Esophagus muscularis mucosa (tissue), 4 donors: ENCODE measurements around the gene NOX4.

Source experiments
- EP300 ChIP-seq: sonication (generic); formaldehyde crosslinking; IDR thresholded peaks from one replicate; pipeline ENCODE4 v1.6.1; 2017; ENCODE audit warnings: antibody characterized with exemption
- POLR2A ChIP-seq: fragments of 450-650 bp; IDR thresholded peaks from one replicate; pipeline ENCODE4 v1.6.1; 2017; ENCODE audit warnings: antibody characterized with exemption, moderate library complexity, mild to moderate bottlenecking, low read depth
- POLR2AphosphoS5 ChIP-seq, 2 donors: sonication (generic); formaldehyde crosslinking; IDR thresholded peaks; one replicate each; pipeline ENCODE4 v1.6.1; 2017; ENCODE audit warnings: antibody characterized with exemption in 2 of 2
- TF ChIP-seq, protein P1 (sequence below), 3 experiments: fragments of 200-600 bp in 2 of 3; fragments of 450-650 bp in 1 of 3; sonication (generic) in 2 of 3; IDR thresholded peaks; one replicate each; pipeline ENCODE4 v1.5.1; 2017 to 2019; ENCODE audit warnings: antibody characterized with exemption in 3 of 3, mild to moderate bottlenecking in 2 of 3, moderate library complexity in 1 of 3

DNA sequence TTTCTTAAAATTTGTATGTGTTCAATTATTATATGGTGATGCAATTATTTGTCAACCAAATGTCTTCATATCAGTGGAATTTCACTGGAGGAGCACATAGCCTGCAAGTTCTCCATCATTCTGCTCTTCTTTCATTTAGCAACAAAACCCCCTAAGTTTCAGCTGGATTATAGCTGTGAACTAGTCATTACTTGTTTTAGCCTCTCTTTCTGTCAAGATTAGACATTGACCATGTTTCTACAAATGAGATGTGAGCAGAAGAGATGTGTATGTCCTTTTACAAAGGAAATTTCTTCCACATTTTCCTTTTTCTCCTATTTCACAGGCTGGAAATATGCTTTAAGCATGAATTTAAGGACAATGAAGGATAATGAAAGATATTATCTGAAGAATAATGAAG, 9.2 kb upstream of the NOX4 start:
- TF ChIP-seq, protein P1, sequence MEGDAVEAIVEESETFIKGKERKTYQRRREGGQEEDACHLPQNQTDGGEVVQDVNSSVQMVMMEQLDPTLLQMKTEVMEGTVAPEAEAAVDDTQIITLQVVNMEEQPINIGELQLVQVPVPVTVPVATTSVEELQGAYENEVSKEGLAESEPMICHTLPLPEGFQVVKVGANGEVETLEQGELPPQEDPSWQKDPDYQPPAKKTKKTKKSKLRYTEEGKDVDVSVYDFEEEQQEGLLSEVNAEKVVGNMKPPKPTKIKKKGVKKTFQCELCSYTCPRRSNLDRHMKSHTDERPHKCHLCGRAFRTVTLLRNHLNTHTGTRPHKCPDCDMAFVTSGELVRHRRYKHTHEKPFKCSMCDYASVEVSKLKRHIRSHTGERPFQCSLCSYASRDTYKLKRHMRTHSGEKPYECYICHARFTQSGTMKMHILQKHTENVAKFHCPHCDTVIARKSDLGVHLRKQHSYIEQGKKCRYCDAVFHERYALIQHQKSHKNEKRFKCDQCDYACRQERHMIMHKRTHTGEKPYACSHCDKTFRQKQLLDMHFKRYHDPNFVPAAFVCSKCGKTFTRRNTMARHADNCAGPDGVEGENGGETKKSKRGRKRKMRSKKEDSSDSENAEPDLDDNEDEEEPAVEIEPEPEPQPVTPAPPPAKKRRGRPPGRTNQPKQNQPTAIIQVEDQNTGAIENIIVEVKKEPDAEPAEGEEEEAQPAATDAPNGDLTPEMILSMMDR (IDR thresholded peaks at IDR 0.05), result no peak
- TF ChIP-seq POLR2AphosphoS5 (IDR thresholded peaks at IDR 0.05) (no peak), POLR2A (no peak), EP300 (no peak)
